ENCODE data around the gene NLK. TPM values are rescaled to one million over a fixed set of nuclear protein-coding genes. Genes with fewer than 3 reads are reported as not detected.

Gene NLK
- total RNA-seq, 1 experiment from 2014 or later = 14.9 TPM

GRCh38 chr17:28112606-28113005 is 70.1 kb downstream of the NLK start:
- H3K9ac ChIP-seq (ENCODE audit: low read length) = 0 out of 2 replicates have a peak overlapping the region, but pooled peaks have one; percentile 17
- intact Hi-C loops (cut with micrococcal nuclease) = no loop called here
- H4K20me1 ChIP-seq (ENCODE audit: low read length) = no peaks in the 10 kb centered on the region
- H3K79me2 ChIP-seq (ENCODE audit: low read length) = peaks cover 6% of the 10 kb centered on the region; the same call in 1 of the 2 replicates
- POLR2A ChIA-PET (ENCODE audit: unreplicated experiment) = interaction anchor here (0.6 kb wide), 1 partner anchor 1301 kb away, joined by 7 read pairs; no protein-coding TSS in a partner anchor
- BruUV-seq (replicated peaks) = no TSS peak
- H3K4me3 ChIP-seq (ENCODE audit: low read length) = no peak overlapping the region
- H2AFZ ChIP-seq (ENCODE audit: low read length) = no peak overlapping the region
- H3K4me1 ChIP-seq (ENCODE audit: insufficient read depth, low read length) = peaks cover 6% of the 10 kb centered on the region; the same call in 1 of the 2 replicates
- TF ChIP-seq EZH2phosphoT487 (IDR thresholded peaks at IDR 0.05; ENCODE audit: borderline replicate concordance, low read length) = no peak
- TF ChIP-seq CTCF (conservative IDR thresholded peaks at IDR 0.05; ENCODE audit: low read depth, low read length) = no peak
- TF ChIP-seq EZH2 (IDR thresholded peaks at IDR 0.05; ENCODE audit: low read length, unreplicated experiment) = no peak
- H3K27me3 ChIP-seq (ENCODE audit: low read length) = no peaks in the 10 kb centered on the region
- peak; percentile 85 for ATAC-seq
- H3K36me3 ChIP-seq (ENCODE audit: low read depth, low read length) = no peaks in the 10 kb centered on the region
- peak overlapping the region; percentile 49; the same call in 1 of the 2 replicates for H3K4me2 ChIP-seq (ENCODE audit: low read length)
- peak; percentile 16 for DNase-seq
- H3K27ac ChIP-seq (ENCODE audit: low read length) = peak overlapping the region; percentile 37
- H3F3A ChIP-seq (ENCODE audit: low read length, unreplicated experiment) = no peaks in the 10 kb centered on the region
- H3K9me2 ChIP-seq (replicated peaks; ENCODE audit: low read length) = no peaks in the 10 kb centered on the region
- CTCF ChIA-PET = interaction anchor here (0.5 kb wide), 1 partner anchor 907 kb away, joined by 3 read pairs; no protein-coding TSS in a partner anchor
- no peaks in the 10 kb centered on the region for H3K9me3 ChIP-seq (ENCODE audit: low read length)

GRCh38 chr17:28113269-28113668 is 70.8 kb downstream of the NLK start:
- H3K9me2 ChIP-seq (replicated peaks; ENCODE audit: low read length) = no peaks in the 10 kb centered on the region
- H3K9me3 ChIP-seq (ENCODE audit: low read length) = no peaks in the 10 kb centered on the region
- no peak for TF ChIP-seq CTCF (conservative IDR thresholded peaks at IDR 0.05; ENCODE audit: low read depth, low read length)
- TF ChIP-seq EZH2 (IDR thresholded peaks at IDR 0.05; ENCODE audit: low read length, unreplicated experiment) = no peak
- TF ChIP-seq EZH2phosphoT487 (IDR thresholded peaks at IDR 0.05; ENCODE audit: borderline replicate concordance, low read length) = no peak
- no peaks in the 10 kb centered on the region for H3K36me3 ChIP-seq (ENCODE audit: low read depth, low read length)
- no peak overlapping the region for H2AFZ ChIP-seq (ENCODE audit: low read length)
- DNase-seq = no peak
- H3K4me1 ChIP-seq (ENCODE audit: insufficient read depth, low read length) = peaks cover 6% of the 10 kb centered on the region; the same call in 1 of the 2 replicates
- intact Hi-C loops (cut with micrococcal nuclease) = no loop called here
- H3K27ac ChIP-seq (ENCODE audit: low read length) = peak overlapping the region; percentile 40
- ChIA-PET POLR2A (ENCODE audit: unreplicated experiment) (interaction anchor here (0.6 kb wide), 1 partner anchor 1300 kb away, joined by 7 read pairs; no protein-coding TSS in a partner anchor), CTCF (no interaction called here)
- no peak overlapping the region for H3K4me3 ChIP-seq (ENCODE audit: low read length)
- BruUV-seq (replicated peaks) = no TSS peak
- H4K20me1 ChIP-seq (ENCODE audit: low read length) = no peaks in the 10 kb centered on the region
- no peak overlapping the region for H3K9ac ChIP-seq (ENCODE audit: low read length)
- peak; percentile 41 for ATAC-seq
- no peaks in the 10 kb centered on the region for H3F3A ChIP-seq (ENCODE audit: low read length, unreplicated experiment)
- no peaks in the 10 kb centered on the region for H3K27me3 ChIP-seq (ENCODE audit: low read length)
- 0 out of 2 replicates have a peak overlapping the region, but pooled peaks have one; percentile 49 for H3K4me2 ChIP-seq (ENCODE audit: low read length)
- peaks cover 10% of the 10 kb centered on the region; the same call in 1 of the 2 replicates for H3K79me2 ChIP-seq (ENCODE audit: low read length)

- H3K4me3 ChIP-seq (ENCODE audit: low read length) = no peak overlapping the region
- no peak overlapping the region for H2AFZ ChIP-seq (ENCODE audit: low read length)
- H3K27ac ChIP-seq (ENCODE audit: low read length) = no peak overlapping the region
- H3F3A ChIP-seq (ENCODE audit: low read length, unreplicated experiment) = no peaks in the 10 kb centered on the region
- peaks cover 6% of the 10 kb centered on the region; the same call in 1 of the 2 replicates for H3K4me1 ChIP-seq (ENCODE audit: insufficient read depth, low read length)
- intact Hi-C loops (cut with micrococcal nuclease) = no loop called here
- no peak overlapping the region for H3K9ac ChIP-seq (ENCODE audit: low read length)
- ATAC-seq (no peak), DNase-seq (no peak)
- no peaks in the 10 kb centered on the region for H4K20me1 ChIP-seq (ENCODE audit: low read length)
- peaks cover 10% of the 10 kb centered on the region; the same call in 1 of the 2 replicates for H3K79me2 ChIP-seq (ENCODE audit: low read length)
- H3K36me3 ChIP-seq (ENCODE audit: low read depth, low read length) = no peaks in the 10 kb centered on the region
- ChIA-PET POLR2A (ENCODE audit: unreplicated experiment) (no interaction called here), CTCF (no interaction called here)
- H3K27me3 ChIP-seq (ENCODE audit: low read length) = no peaks in the 10 kb centered on the region
- no peak for TF ChIP-seq EZH2 (IDR thresholded peaks at IDR 0.05; ENCODE audit: low read length, unreplicated experiment)
- TF ChIP-seq EZH2phosphoT487 (IDR thresholded peaks at IDR 0.05; ENCODE audit: borderline replicate concordance, low read length) = no peak
- no peaks in the 10 kb centered on the region for H3K9me3 ChIP-seq (ENCODE audit: low read length)
- H3K4me2 ChIP-seq (ENCODE audit: low read length) = no peak overlapping the region
- no peaks in the 10 kb centered on the region for H3K9me2 ChIP-seq (replicated peaks; ENCODE audit: low read length)
- no TSS peak for BruUV-seq (replicated peaks)
Measured at GRCh38 chr17:28115046-28115445, 72.6 kb downstream of the NLK start.
